ENCODE measurements around the gene BDKRB2. TPM values are rescaled to one million over a fixed set of nuclear protein-coding genes. Genes with fewer than 3 reads are reported as not detected.

Gene BDKRB2
- total RNA-seq, 1 experiment from 2014 or later: 0.21 TPM

- Histone ChIP-seq H3K4me1 (ENCODE audit: insufficient read depth, low read length, poor library complexity, severe bottlenecking) (peaks cover 28% of the 10 kb centered on the region), H3K4me3 (ENCODE audit: low read depth, low read length, poor library complexity, severe bottlenecking) (no peak overlapping the region), H3K36me3 (ENCODE audit: insufficient read depth, low read length, poor library complexity, severe bottlenecking) (no peaks in the 10 kb centered on the region), H3K27me3 (replicated peaks; ENCODE audit: insufficient read depth, low read depth, low read length, poor library complexity) (no peaks in the 10 kb centered on the region), H3K9me3 (ENCODE audit: low read depth, low read length, poor library complexity, severe bottlenecking) (no peaks in the 10 kb centered on the region), H3K27ac (ENCODE audit: low read depth, low read length, poor library complexity, severe bottlenecking) (no peak overlapping the region)
- no TSS peak for BruUV-seq (replicated peaks)
- intact Hi-C loops (cut with micrococcal nuclease; ENCODE audit: unreplicated experiment): no loop called here
- peak; percentile 36 for TF ChIP-seq CTCF (conservative IDR thresholded peaks at IDR 0.05; ENCODE audit: low read depth, low read length)
- no peak for TF ChIP-seq EZH2 (IDR thresholded peaks at IDR 0.05; ENCODE audit: borderline replicate concordance, low read depth, low read length, poor library complexity, severe bottlenecking)
- POLR2A ChIA-PET (ENCODE audit: low non-redundant PET): no interaction called here
- peak; percentile 21 for DNase-seq (ENCODE audit: low spot score)
- CTCF ChIA-PET: no interaction called here
Measured at GRCh38 chr14:96264853-96265252, 60.2 kb downstream of the BDKRB2 start.

GRCh38 chr14:96265383-96266095, 60.9 kb downstream of the BDKRB2 start:
- DNase-seq (ENCODE audit: low spot score): peak; percentile 66
- intact Hi-C loops (cut with micrococcal nuclease; ENCODE audit: unreplicated experiment): no loop called here
- no peaks in the 10 kb centered on the region for H3K36me3 ChIP-seq (ENCODE audit: insufficient read depth, low read length, poor library complexity, severe bottlenecking)
- H3K27me3 ChIP-seq (replicated peaks; ENCODE audit: insufficient read depth, low read depth, low read length, poor library complexity): no peaks in the 10 kb centered on the region
- TF ChIP-seq CTCF (conservative IDR thresholded peaks at IDR 0.05; ENCODE audit: low read depth, low read length) (no peak), EZH2 (IDR thresholded peaks at IDR 0.05; ENCODE audit: borderline replicate concordance, low read depth, low read length, poor library complexity, severe bottlenecking) (no peak)
- H3K9me3 ChIP-seq (ENCODE audit: low read depth, low read length, poor library complexity, severe bottlenecking): no peaks in the 10 kb centered on the region
- ChIA-PET CTCF (no interaction called here), POLR2A (ENCODE audit: low non-redundant PET) (interaction anchor here (0.5 kb wide), 1 partner anchor 70 kb away, joined by 4 read pairs; no protein-coding TSS in a partner anchor)
- H3K4me1 ChIP-seq (ENCODE audit: insufficient read depth, low read length, poor library complexity, severe bottlenecking): peaks cover 28% of the 10 kb centered on the region
- no peak overlapping the region for H3K4me3 ChIP-seq (ENCODE audit: low read depth, low read length, poor library complexity, severe bottlenecking)
- no peak overlapping the region for H3K27ac ChIP-seq (ENCODE audit: low read depth, low read length, poor library complexity, severe bottlenecking)
- BruUV-seq (replicated peaks): no TSS peak

GRCh38 chr14:96267336-96267735, 62.7 kb downstream of the BDKRB2 start:
- Histone ChIP-seq H3K36me3 (ENCODE audit: insufficient read depth, low read length, poor library complexity, severe bottlenecking) (no peaks in the 10 kb centered on the region), H3K9me3 (ENCODE audit: low read depth, low read length, poor library complexity, severe bottlenecking) (no peaks in the 10 kb centered on the region), H3K27me3 (replicated peaks; ENCODE audit: insufficient read depth, low read depth, low read length, poor library complexity) (no peaks in the 10 kb centered on the region), H3K4me3 (ENCODE audit: low read depth, low read length, poor library complexity, severe bottlenecking) (no peak overlapping the region), H3K27ac (ENCODE audit: low read depth, low read length, poor library complexity, severe bottlenecking) (peak overlapping the region; percentile 18), H3K4me1 (ENCODE audit: insufficient read depth, low read length, poor library complexity, severe bottlenecking) (peaks cover 28% of the 10 kb centered on the region)
- peak; percentile 79 for DNase-seq (ENCODE audit: low spot score)
- TF ChIP-seq EZH2 (IDR thresholded peaks at IDR 0.05; ENCODE audit: borderline replicate concordance, low read depth, low read length, poor library complexity, severe bottlenecking) (no peak), CTCF (conservative IDR thresholded peaks at IDR 0.05; ENCODE audit: low read depth, low read length) (no peak)
- POLR2A ChIA-PET (ENCODE audit: low non-redundant PET): interaction anchor here (0.6 kb wide), 1 partner anchor 63 kb away, joined by 8 read pairs; the partner anchor contains the start of gene BDKRB2
- intact Hi-C loops (cut with micrococcal nuclease; ENCODE audit: unreplicated experiment): no loop called here
- CTCF ChIA-PET: no interaction called here
- BruUV-seq (replicated peaks): no TSS peak

Data from A673 (cell line).